Memory B cell (primary cell): ENCODE measurements around the gene KIR3DL2.
"Not testable (repeated sequence)": the region's sequence is repeated elsewhere in the genome, so short reads cannot be mapped to it uniquely, and the experiment has no call there.

ENCODE experiments used
- ATAC-seq: fragments of 150-1000 bp; cut with Tn5 transposase; 2 replicates; pipeline ENCODE4 v1.10.0; 2021; ENCODE audit warnings: low read depth, mild to moderate bottlenecking, moderate library complexity
- DNase-seq, 2 donors: peaks; one replicate each; pipeline ENCODE4 v3.0.0; 2022; ENCODE audit warnings: low spot score in 2 of 2
- H3K27ac Mint-ChIP-seq: one replicate; pipeline ENCODE4 v1.8.0; 2022; ENCODE audit warnings: mild to moderate bottlenecking, moderate library complexity, mixed read lengths
- H3K27me3 Mint-ChIP-seq: one replicate; pipeline ENCODE4 v1.8.0; 2022; ENCODE audit warnings: mixed read lengths
- H3K36me3 Mint-ChIP-seq: one replicate; pipeline ENCODE4 v1.8.0; 2022; ENCODE audit warnings: mild to moderate bottlenecking, mixed read lengths
- H3K4me1 Mint-ChIP-seq: one replicate; pipeline ENCODE4 v1.8.0; 2022; ENCODE audit warnings: mixed read lengths
- H3K4me3 Mint-ChIP-seq: one replicate; pipeline ENCODE4 v1.8.0; 2022; ENCODE audit warnings: mild to moderate bottlenecking, moderate library complexity, mixed read lengths
- H3K9me3 Mint-ChIP-seq: one replicate; pipeline ENCODE4 v1.8.0; 2022; ENCODE audit warnings: mixed read lengths

The KIR3DL2 gene

GRCh38 chr19:54850061-54850640 lies at the start of gene KIR3DL2:
Gene KIR3DL2 (plus strand): TSS chr19:54850443. CDS start chr19:54850476, 33 bp downstream.
- ATAC-seq, result not testable (repeated sequence)

GRCh38 chr19:54803410-54803809 lies 46.8 kb upstream of the KIR3DL2 start, which contains the start of gene KIR2DL4:
Gene KIR2DL4 (plus strand): TSS chr19:54803610. CDS start chr19:54803652, 42 bp downstream.
- no peak for DNase-seq
- Mint-ChIP-seq H3K27ac (no peak within 1 kb of the TSS), H3K36me3 (no peaks in the 10 kb centered on the region), H3K27me3 (peaks cover 22% of the 10 kb centered on the region), H3K9me3 (peaks cover 11% of the 10 kb centered on the region), H3K4me3 (no peak within 1 kb of the TSS), H3K4me1 (no peaks in the 10 kb centered on the region)
- no peak for ATAC-seq

More at GRCh38 chr19:54850061-54850640, at the start of gene KIR3DL2:
- not testable (repeated sequence) for DNase-seq, H3K9me3 Mint-ChIP-seq, H3K4me1 Mint-ChIP-seq, H3K36me3 Mint-ChIP-seq, H3K27ac Mint-ChIP-seq, H3K4me3 Mint-ChIP-seq
- H3K27me3 Mint-ChIP-seq, result peaks cover 17% of the 10 kb centered on the region

GRCh38 chr19:54804101-54804500 lies 46.1 kb upstream of the KIR3DL2 start:
- Mint-ChIP-seq H3K4me3 (no peak overlapping the region), H3K36me3 (no peaks in the 10 kb centered on the region), H3K9me3 (peaks cover 11% of the 10 kb centered on the region), H3K27ac (no peak overlapping the region), H3K27me3 (peaks cover 23% of the 10 kb centered on the region), H3K4me1 (no peaks in the 10 kb centered on the region)
- DNase-seq (no peak), ATAC-seq (no peak)

- DNase-seq, result no peak
- ATAC-seq, result no peak
- H3K4me1 Mint-ChIP-seq, result no peaks in the 10 kb centered on the region
- H3K27ac Mint-ChIP-seq, result no peak overlapping the region
- H3K4me3 Mint-ChIP-seq, result no peak overlapping the region
- peaks cover 22% of the 10 kb centered on the region for H3K27me3 Mint-ChIP-seq
- H3K36me3 Mint-ChIP-seq, result no peaks in the 10 kb centered on the region
- peaks cover 11% of the 10 kb centered on the region for H3K9me3 Mint-ChIP-seq
Measured at GRCh38 chr19:54804571-54804970, 45.7 kb upstream of the KIR3DL2 start.

GRCh38 chr19:54805665-54806515 lies 44.4 kb upstream of the KIR3DL2 start:
- no peak overlapping the region for H3K27ac Mint-ChIP-seq
- no peak for DNase-seq
- peaks cover 27% of the 10 kb centered on the region for H3K27me3 Mint-ChIP-seq
- ATAC-seq, result no peak
- peaks cover 13% of the 10 kb centered on the region for H3K9me3 Mint-ChIP-seq
- H3K4me1 Mint-ChIP-seq, result no peaks in the 10 kb centered on the region
- no peak overlapping the region for H3K4me3 Mint-ChIP-seq
- no peaks in the 10 kb centered on the region for H3K36me3 Mint-ChIP-seq

GRCh38 chr19:54806516-54806838 lies 43.8 kb upstream of the KIR3DL2 start:
- H3K27me3 Mint-ChIP-seq, result peaks cover 25% of the 10 kb centered on the region
- no peak overlapping the region for H3K27ac Mint-ChIP-seq
- H3K36me3 Mint-ChIP-seq, result no peaks in the 10 kb centered on the region
- H3K4me1 Mint-ChIP-seq, result no peaks in the 10 kb centered on the region
- no peak for ATAC-seq
- DNase-seq, result no peak
- H3K9me3 Mint-ChIP-seq, result peaks cover 10% of the 10 kb centered on the region
- no peak overlapping the region for H3K4me3 Mint-ChIP-seq

GRCh38 chr19:54814571-54814970 lies 35.7 kb upstream of the KIR3DL2 start:
- DNase-seq, H3K4me3 Mint-ChIP-seq, H3K4me1 Mint-ChIP-seq, H3K9me3 Mint-ChIP-seq, ATAC-seq, H3K27ac Mint-ChIP-seq, H3K36me3 Mint-ChIP-seq: not testable (repeated sequence)
- H3K27me3 Mint-ChIP-seq, result peaks cover 14% of the 10 kb centered on the region

GRCh38 chr19:54816251-54816650 lies 34.0 kb upstream of the KIR3DL2 start, which contains the start of gene KIR3DL1:
Gene KIR3DL1 (plus strand): TSS chr19:54816468.
- not testable (repeated sequence) for H3K4me1 Mint-ChIP-seq, H3K4me3 Mint-ChIP-seq, ATAC-seq, DNase-seq, H3K27ac Mint-ChIP-seq, H3K9me3 Mint-ChIP-seq, H3K36me3 Mint-ChIP-seq
- H3K27me3 Mint-ChIP-seq, result peaks cover 13% of the 10 kb centered on the region

GRCh38 chr19:54817670-54818536 lies 32.3 kb upstream of the KIR3DL2 start:
- Mint-ChIP-seq H3K27me3 (peaks cover 14% of the 10 kb centered on the region), H3K27ac (no peak overlapping the region), H3K4me3 (no peak overlapping the region), H3K36me3 (no peaks in the 10 kb centered on the region), H3K9me3 (no peaks in the 10 kb centered on the region), H3K4me1 (no peaks in the 10 kb centered on the region)
- ATAC-seq (no peak), DNase-seq (no peak)

GRCh38 chr19:54824416-54824815 lies 25.8 kb upstream of the KIR3DL2 start:
- DNase-seq, H3K36me3 Mint-ChIP-seq, ATAC-seq, H3K4me3 Mint-ChIP-seq, H3K27me3 Mint-ChIP-seq, H3K9me3 Mint-ChIP-seq, H3K27ac Mint-ChIP-seq, H3K4me1 Mint-ChIP-seq: not testable (repeated sequence)

- not testable (repeated sequence) for ATAC-seq, H3K4me1 Mint-ChIP-seq, H3K4me3 Mint-ChIP-seq, H3K36me3 Mint-ChIP-seq, H3K27ac Mint-ChIP-seq, H3K9me3 Mint-ChIP-seq, DNase-seq
- peaks cover 10% of the 10 kb centered on the region for H3K27me3 Mint-ChIP-seq
Measured at GRCh38 chr19:54825326-54825725, 24.9 kb upstream of the KIR3DL2 start.

- ATAC-seq, DNase-seq, H3K4me1 Mint-ChIP-seq, H3K9me3 Mint-ChIP-seq, H3K27ac Mint-ChIP-seq, H3K4me3 Mint-ChIP-seq, H3K36me3 Mint-ChIP-seq: not testable (repeated sequence)
- H3K27me3 Mint-ChIP-seq, result peaks cover 12% of the 10 kb centered on the region
Measured at GRCh38 chr19:54828064-54828463, 22.2 kb upstream of the KIR3DL2 start.

- not testable (repeated sequence) for H3K36me3 Mint-ChIP-seq, H3K9me3 Mint-ChIP-seq, H3K4me3 Mint-ChIP-seq, ATAC-seq, H3K27ac Mint-ChIP-seq, H3K4me1 Mint-ChIP-seq, DNase-seq
- H3K27me3 Mint-ChIP-seq, result peaks cover 21% of the 10 kb centered on the region
Measured at GRCh38 chr19:54832496-54832895, 17.7 kb upstream of the KIR3DL2 start, which contains the start of gene KIR2DS4. Gene KIR2DS4 (plus strand): TSS chr19:54832676.

GRCh38 chr19:54835126-54835525 lies 15.1 kb upstream of the KIR3DL2 start:
- H3K36me3 Mint-ChIP-seq, H3K27ac Mint-ChIP-seq, H3K4me3 Mint-ChIP-seq, DNase-seq, H3K4me1 Mint-ChIP-seq, ATAC-seq, H3K9me3 Mint-ChIP-seq: not testable (repeated sequence)
- peaks cover 23% of the 10 kb centered on the region for H3K27me3 Mint-ChIP-seq
